H4 (cell line): ENCODE data around the gene MYL6B. TPM values are rescaled to one million over a fixed set of nuclear protein-coding genes. Genes with fewer than 3 reads are reported as not detected.
"Not testable (repeated sequence)": the region's sequence is repeated elsewhere in the genome, so short reads cannot be mapped to it uniquely, and the experiment has no call there.

Experiments
- DNase-seq: peaks from one replicate; pipeline ENCODE4 v3.0.0-alpha.2; 2015; ENCODE audit warnings: low spot score
- total RNA-seq: library from RNA; depleted of rRNA; stranded (reverse); fragments of >200 nt; shearing (Covaris generic); gene quantifications from 2 replicates; pipeline ENCODE4 v1.2.3, GENCODE V29; 2014; rRNA removed

Gene MYL6B
- 88.0 and 129 TPM in 2 replicates for total RNA-seq

DNA sequence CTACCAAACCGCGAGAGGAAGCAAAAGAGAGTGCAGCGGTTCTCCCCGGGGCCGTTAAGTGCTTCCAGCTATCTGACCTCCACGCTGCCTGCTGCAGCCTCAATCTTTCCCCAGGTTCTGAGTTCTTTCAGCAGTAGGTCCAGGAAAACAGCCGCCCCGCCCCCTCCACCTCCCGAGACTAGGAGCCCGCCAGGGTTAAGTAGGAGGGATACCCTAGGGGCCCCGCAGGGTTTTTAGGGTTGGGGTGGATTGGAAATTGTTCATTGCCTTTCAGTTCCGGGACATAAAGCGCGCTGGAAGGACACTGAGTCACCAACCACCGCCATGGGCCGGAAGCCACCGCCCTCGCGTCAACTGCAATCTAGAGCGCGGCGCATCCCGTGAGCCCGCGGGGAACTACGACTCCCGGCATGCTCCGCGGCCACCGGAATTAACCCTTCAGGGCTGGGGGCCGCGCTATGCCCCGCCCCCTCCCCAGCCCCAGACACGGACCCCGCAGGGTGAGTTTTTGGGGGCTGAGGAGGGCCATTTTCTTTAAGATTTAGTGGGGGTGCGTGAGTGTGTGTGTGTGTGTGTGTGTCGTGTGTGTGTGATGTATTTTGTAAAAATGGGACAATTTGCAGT is at the start of gene MYL6B:
TSS of gene MYL6B (plus strand) at position 456 of the 624 bp plus-strand sequence. CDS start 1,332 bp downstream, outside the sequence.
- DNase-seq, result peak; percentile 90

DNA sequence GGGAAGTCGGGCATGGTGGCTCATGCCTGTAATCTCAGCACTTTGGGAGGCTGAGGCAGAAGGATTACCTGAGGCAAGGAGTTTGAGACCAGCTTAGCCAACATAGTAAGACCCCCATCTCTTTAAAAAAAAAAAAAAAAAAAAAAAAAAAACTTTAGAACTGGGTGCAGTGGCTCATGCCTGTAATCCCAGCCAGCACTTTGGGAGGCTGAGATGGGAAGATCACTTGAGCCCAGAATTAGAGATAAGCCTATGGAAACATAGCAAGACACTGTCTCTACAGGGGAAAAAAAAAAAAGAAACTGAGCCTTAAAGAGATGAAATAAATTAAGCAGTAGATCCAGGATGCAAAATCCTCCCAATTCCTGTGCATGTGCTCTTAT is 49.7 kb upstream of the MYL6B start:
- no peak for DNase-seq

DNA sequence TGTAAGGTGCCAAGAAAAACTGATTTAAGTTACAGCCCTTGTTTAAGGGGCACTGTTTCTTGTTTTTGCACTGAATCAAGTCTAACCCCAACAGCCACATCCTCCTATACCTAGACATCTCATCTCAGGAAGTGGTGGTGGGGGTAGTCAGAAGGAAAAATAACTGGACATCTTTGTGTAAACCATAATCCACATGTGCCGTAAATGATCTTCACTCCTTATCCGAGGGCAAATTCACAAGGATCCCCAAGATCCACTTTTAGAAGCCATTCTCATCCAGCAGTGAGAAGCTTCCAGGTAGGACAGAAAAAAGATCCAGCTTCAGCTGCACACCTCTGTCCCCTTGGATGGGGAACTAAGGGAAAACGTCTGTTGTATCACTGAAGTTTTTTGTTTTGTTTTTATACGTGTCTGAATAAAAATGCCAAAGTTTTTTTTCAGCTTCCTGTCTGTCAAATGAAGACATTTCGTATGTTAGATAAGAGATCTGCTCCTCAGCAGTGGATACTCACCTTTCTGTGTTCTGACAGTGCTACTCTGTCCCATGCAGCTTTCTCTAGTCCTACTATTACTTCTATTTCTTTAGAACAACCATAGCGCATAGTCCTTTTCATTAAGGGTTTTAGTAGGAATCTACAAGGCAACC is 49.2 kb upstream of the MYL6B start:
- no peak for DNase-seq

DNA sequence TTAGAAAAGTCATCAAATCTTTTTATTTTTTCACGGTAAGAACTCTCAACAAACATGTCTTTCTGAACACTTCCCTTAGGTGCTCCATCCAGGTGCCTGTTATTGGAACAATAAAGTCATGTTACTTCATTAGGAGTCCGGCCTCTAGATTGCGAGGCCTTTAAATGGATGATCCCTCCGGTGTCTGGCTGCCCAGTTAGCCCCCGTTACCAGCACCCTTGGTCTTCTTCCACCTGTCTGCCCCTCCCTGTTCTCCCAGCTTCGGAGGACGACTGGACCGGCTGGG is 48.6 kb upstream of the MYL6B start:
- no peak for DNase-seq

DNA sequence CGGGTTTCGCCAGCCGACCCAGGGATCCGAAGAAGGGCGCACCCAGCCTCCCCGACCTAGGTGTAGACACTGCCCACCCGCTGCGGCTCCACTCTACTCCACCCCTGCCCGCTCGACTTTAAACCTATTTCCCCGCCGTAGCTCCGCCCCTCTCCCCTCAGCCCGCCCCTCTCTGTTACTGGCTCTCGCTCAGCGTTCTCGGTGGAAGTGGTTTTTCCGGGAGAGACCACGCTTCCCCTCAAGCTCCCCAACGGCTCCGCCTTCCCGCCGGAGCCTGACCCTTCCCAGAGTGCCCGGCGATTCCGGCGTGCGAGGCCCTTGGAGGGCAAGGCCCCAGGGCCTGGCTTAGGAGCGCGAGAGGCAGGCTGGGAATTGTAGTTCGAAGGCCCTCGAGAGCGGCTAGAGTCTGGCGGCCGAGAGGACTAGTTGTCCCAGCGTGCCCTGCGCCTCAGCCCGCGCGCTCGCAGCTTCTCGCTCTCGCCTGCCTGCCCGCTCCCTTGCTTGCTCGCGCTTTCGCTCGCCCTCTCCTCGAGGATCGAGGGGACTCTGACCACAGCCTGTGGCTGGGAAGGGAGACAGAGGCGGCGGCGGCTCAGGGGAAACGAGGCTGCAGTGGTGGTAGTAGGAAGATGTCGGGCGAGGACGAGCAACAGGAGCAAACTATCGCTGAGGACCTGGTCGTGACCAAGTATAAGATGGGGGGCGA is 48.1 kb upstream of the MYL6B start, which contains the start of gene PA2G4:
TSS of gene PA2G4 (plus strand) at position 451 of the 706 bp plus-strand sequence. CDS start at position 630, 179 bp downstream.
- DNase-seq, result peak; percentile 98

DNA sequence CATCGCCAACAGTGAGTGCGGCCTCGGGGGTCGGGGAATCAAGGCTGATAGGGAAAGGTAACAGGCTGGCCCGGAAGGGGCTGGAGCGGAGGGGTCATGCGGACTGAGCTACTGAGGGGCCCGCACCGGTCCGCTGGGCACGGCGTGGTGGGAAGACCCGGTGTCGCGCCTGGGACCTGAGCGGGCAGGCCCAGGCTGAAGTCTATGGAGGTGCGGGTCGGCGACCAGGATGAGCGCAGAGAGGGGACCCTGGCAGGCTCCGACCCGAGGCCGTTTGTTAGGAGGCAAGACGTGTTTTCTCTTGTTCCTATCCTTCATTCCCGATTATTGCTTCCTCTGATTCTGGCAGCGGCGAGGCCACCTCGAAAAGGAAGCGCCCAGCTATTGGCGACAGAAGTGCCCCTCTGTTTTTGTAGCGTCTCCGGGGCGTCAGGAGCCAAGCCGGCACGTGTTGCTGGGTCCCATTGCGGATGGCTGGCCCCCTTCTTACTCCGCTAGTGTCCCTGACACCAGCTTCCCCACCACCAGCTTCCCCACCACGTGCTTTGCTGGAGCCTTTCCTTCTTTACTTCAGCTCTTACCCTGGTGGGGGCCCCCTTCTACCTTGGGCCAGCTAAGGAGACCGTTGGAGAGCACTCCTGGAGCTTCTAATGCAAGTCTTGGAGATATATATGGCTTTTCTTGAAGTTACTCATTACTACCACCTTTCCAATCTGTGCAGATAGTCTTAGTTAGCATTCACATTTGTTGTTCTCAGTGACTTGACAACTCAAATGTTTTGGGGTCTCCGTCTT is 47.4 kb upstream of the MYL6B start:
- no peak for DNase-seq

DNA sequence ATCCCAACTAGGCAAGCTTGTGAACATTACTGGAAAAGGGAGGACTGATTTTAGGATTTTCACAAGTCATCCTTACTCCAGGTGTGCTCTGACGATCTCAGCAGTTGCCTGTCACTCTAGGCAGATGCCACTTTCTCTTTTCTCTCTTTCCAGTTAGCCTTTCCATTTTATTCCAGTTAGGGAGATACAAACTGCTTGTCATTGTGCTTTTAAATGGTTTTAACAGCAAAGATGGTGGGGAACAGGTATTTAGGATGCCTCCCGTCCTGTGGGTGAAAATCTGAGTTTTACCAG is 46.8 kb upstream of the MYL6B start:
- DNase-seq, result no peak

DNA sequence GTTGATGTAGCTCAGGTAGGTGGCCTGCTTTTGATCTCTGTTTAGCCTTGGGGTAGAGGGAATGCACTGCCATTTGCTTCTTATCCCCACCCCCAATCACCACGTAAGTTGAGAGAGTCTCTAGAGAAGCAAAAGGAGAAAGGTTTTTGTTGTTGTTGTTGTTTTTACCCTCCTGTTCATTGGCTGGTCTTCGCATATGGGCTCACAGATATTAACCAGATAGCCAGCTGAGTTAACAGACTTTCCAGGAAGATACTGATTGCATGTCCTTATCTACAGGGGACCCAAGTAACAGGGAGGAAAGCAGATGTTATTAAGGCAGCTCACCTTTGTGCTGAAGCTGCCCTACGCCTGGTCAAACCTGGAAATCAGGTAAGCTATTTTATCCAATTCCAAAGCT is 45.1 kb upstream of the MYL6B start:
- DNase-seq, result no peak

DNA sequence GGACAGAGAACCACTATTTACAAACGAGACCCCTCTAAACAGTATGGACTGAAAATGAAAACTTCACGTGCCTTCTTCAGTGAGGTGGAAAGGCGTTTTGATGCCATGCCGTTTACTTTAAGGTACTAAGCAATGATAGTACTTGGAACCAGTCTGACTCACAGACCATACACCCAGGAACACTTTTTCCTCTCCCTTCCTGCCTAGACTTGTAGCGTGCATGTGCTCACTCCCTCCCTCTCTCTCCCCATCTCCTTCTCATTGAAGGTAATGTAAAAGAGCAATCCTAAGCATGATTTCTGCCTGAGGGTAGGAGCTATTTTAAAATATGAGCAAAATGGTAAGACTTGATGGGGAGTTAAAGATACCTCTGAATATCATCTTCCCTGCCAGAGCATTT is 41.8 kb upstream of the MYL6B start:
- DNase-seq, result no peak

DNA sequence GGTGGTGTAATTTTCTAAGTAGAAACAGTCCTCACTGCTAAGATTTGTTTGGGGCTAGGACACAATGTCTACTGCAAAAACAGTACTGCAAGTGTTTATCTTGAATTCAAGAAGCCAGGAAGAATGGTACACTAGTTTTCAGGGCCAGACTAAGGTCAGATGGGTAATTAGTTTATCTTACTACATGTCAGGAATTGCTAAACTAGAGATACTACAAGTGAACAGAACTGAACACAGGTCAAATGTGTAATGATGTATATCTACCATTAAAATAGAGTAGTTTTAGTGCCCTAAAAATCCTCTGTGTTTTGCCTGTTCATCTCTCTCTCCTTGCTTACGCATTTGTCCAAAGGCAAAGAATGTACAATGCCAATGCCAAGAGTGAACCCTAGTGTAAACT is 38.3 kb upstream of the MYL6B start:
- DNase-seq, result no peak

DNA sequence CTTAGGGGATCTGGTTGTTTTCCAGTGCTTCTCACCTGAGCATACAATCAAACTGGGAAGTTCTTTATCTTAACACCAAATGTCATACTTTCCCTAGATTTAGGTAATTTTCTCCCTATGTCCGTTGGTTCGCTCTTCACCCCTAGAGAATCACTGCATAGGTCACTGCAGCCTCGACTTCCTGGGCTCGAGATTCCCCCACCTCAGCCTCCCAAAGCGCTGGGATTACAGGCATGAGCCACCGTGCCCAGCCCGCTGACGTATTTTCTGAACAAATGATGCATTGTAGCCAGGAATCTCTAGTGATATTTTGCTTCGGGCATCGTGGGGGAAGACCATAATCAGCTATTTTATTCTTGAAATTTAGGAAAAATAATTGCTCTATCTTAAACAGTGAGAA is 37.1 kb upstream of the MYL6B start:
- no peak for DNase-seq

DNA sequence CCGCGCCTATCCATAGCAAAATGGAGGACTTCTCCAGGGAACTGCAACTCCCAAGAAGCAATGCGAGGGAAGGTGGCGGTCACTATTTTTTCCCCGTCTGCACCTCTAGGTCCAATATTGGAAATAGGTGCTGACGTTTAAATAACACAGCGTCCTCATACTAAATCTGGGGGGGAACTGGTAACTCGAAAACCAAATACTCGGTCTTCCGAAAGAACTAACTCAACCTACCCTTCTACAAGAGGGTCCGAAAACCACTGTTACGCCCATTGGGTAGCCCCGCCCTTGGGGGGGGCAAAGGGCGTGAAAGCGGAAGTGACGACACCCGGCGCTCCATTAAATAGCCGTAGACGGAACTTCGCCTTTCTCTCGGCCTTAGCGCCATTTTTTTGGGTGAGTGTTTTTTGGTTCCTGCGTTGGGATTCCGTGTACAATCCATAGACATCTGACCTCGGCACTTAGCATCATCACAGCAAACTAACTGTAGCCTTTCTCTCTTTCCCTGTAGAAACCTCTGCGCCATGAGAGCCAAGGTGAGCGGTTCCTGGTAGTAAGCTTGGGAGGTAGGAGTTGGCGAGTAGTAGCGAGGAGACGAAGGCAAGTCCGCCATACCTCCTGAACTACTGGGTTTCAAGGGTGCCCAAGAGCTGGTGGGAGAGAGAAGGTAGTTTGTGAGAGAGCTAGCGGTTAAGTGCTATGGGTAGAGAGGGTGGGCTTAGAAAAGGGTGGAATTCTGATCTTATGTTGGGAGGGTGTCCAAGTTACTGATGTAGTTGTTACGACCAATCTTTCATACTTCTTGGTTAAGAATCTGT is 35.9 kb upstream of the MYL6B start, which contains the start of gene RPL41:
TSS of gene RPL41 (plus strand) at position 367 of the 815 bp plus-strand sequence.
- DNase-seq, result peak; percentile 86

DNA sequence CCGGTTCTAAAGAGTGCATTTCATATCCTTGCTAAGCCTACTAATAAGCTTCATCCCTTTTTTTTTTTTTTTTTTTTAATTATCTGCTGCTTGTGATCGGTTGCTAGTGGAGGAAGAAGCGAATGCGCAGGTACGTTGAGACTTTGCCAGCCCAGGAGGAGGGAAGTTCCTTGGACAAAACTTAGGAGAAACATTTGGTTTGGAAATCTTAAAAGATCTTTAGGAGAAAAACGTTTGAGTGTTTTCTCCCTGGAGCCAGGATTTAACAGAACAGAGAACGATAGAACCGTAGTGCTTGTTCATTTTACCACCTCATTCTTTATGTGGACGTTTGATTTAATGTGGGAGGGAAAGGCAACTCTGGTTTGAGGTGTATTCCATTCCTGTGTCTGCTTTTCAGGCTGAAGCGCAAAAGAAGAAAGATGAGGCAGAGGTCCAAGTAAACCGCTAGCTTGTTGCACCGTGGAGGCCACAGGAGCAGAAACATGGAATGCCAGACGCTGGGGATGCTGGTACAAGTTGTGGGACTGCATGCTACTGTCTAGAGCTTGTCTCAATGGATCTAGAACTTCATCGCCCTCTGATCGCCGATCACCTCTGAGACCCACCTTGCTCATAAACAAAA is 35.2 kb upstream of the MYL6B start:
- DNase-seq, result not testable (repeated sequence)

DNA sequence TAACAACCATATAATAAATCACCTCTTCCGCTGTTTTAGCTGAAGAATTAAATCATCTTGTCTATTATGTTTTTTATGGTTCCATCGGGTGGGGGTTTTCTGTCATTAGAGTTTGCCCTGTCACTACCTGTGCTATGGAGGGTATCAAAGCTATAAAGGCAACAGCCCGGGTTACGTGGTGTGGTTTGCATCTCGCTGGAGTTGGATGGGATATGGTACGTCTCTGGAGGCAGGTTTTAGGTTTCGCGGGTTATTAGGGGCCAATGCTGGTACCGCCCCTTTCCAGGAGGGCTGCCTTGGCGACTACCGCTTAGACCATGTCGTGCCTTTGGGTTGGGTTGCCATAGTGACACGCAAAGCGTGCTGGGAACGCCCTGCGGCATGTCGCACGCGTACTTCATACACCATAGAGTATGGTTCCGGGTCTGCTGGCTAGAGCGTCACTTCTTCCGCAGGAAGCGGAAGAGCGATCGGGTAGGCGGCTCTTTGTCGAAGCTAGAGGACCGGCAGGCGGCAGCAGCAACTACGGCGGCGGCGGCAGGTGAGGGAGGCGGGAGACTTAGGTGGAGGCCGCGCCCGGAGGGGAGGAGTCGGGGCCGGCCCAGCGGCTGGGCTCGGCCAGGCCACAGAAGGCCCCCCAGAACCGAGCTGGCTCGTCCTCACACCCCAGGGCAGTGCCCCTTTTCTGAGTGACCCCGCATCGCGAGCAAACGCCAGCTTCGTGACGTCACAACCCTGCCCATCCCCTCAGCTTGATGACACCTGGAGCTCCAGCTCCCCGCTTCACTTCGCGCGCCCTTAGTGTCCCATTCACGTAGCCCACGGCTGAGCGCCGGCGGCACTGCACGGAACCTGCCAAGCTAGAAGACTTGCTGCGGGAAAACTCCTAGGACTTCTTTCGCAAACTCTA is 34.4 kb upstream of the MYL6B start, which contains the start of gene ZC3H10:
TSS of gene ZC3H10 (plus strand) at position 489 of the 910 bp plus-strand sequence. CDS start 2,297 bp downstream, outside the sequence.
- DNase-seq, result peak; percentile 100

DNA sequence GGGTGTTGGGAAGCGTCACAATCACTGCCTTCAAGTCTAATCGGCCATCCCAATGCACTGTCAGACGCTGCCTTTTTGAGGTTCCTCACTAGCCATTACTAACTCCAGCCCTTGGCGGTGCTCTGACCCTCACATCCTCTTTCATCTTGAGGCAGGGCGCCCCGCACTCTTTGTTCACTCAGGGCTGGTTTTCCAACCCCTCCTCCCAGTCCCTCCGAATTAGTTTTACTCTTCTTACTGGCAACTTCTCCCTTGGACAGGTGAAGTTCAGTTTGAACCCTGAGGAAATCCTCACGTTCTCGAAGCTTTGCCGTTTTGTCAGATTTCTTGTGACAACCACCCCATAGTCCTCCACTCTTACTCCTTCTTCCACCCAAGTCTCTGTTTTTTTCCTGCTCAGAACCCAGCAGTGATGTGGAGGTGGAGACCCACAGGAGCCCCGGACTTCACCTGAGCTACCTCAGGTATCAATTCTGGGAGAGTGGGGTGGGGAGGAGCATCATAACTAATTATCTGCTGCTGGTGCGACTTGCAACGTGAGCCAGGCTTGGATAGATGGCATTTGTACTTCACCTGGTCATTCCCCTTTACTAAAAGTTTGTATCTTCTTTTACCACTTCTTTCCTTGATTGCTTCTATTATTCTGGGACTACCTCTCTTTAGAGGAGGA is 33.6 kb upstream of the MYL6B start:
- DNase-seq, result no peak

DNA sequence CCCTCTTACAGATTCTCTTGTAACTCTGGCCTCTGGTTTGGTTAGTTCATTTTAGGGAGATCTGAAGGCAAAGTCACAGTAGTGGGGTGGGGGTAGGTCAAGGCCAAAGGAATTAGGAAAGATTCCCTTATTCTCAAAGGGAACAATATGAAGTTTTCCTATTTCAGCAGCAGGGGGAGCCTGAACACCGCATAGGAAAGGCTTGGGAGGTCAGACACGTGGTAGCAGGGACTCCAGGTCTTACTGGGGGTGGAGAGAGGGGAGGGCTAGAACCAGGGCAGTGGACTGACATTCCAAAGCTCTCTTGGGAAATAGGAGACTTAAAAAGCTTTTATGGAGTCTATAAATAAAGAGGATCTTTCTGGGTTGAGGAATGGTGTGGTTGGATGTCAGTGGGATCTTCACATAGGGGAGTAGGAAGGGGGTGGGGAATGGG is 33.0 kb upstream of the MYL6B start:
- DNase-seq, result peak; percentile 91

DNA sequence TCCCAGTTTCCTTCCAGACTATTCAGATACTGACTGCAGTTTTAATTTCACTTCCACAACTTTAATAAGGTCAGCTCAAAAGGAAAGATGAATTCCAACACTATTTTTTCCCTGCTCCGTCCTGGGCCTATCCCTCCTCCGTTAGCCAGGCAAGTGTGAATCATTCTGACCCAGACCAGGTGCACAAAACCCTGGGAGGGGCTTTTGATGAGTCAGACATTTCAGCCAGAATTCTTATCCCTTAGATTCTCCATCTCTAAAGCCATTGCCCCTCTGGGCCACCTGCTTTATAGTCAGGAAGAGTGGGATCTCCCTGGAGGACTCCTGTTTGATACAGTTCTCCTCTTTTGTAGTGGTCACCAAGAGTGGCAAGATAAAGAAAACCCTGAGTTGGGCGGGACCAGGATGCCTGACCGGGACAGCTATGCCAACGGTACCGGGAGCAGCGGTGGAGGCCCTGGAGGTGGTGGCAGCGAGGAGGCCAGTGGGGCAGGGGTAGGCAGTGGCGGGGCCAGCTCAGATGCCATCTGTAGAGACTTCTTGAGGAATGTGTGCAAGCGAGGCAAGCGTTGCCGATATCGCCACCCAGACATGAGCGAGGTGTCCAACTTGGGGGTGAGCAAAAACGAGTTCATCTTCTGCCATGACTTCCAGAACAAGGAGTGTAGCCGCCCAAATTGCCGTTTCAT is 32.1 kb upstream of the MYL6B start:
- DNase-seq, result no peak

DNA sequence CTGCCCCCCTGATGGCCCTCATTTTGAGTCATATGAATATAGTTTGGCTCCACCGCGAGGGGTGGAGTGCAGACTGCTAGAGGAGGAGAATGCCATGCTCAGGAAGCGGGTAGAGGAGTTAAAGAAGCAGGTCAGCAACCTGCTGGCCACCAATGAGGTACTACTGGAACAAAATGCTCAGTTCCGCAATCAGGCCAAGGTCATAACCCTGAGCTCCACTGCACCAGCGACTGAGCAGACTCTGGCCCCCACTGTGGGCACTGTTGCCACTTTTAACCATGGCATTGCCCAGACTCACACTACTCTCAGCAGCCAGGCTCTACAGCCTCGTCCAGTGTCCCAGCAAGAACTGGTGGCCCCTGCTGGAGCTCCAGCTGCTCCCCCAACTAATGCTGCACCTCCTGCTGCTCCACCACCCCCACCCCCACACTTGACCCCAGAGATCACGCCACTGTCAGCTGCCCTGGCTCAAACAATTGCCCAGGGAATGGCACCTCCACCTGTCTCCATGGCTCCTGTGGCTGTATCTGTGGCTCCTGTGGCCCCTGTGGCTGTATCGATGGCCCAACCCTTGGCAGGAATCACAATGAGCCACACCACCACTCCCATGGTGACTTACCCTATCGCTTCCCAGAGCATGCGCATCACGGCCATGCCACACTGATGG is 31.1 kb upstream of the MYL6B start:
- no peak for DNase-seq
